GM18502 (cell line): ENCODE results near the gene LHPP.
"Not testable (repeated sequence)": the region's sequence is repeated elsewhere in the genome, so short reads cannot be mapped to it uniquely, and the experiment has no call there.

Source experiments
- ATAC-seq: cut with Tn5 transposase; IDR thresholded peaks from one replicate; pipeline ENCODE4 v1.9.1; 2021; ENCODE audit warnings: mild to moderate bottlenecking; ENCODE audit not compliant: unreplicated experiment, poor library complexity

The LHPP gene

GRCh38 chr10:124461642-124462347, at the start of gene LHPP:
Gene LHPP (plus strand): TSS chr10:124461823. CDS start chr10:124461863, 40 bp downstream.
- ATAC-seq = peak; percentile 96

GRCh38 chr10:124414076-124414475, 47.5 kb upstream of the LHPP start:
- no peak for ATAC-seq

- ATAC-seq = no peak
These were observed 46.4 kb upstream of the LHPP start for GRCh38 chr10:124415210-124415609.

- ATAC-seq = no peak
These were observed 44.9 kb upstream of the LHPP start for GRCh38 chr10:124416733-124417132.

GRCh38 chr10:124417895-124418725, 43.5 kb upstream of the LHPP start:
- peak; percentile 42 for ATAC-seq

GRCh38 chr10:124418726-124419501, 42.7 kb upstream of the LHPP start, which contains the start of gene OAT:
Gene OAT (minus strand): TSS chr10:124418923. CDS start chr10:124412171, 6,752 bp downstream.
- peak; percentile 98 for ATAC-seq

GRCh38 chr10:124419635-124420034, 42.0 kb upstream of the LHPP start:
- ATAC-seq = no peak

- ATAC-seq = no peak
These were observed 41.4 kb upstream of the LHPP start for GRCh38 chr10:124420254-124420653.

GRCh38 chr10:124422742-124423141, 38.9 kb upstream of the LHPP start:
- no peak for ATAC-seq

- no peak for ATAC-seq
These were observed 37.8 kb upstream of the LHPP start for GRCh38 chr10:124423813-124424212.

GRCh38 chr10:124425227-124425962, 36.2 kb upstream of the LHPP start:
- ATAC-seq = no peak

GRCh38 chr10:124428207-124428777, 33.3 kb upstream of the LHPP start:
- no peak for ATAC-seq

- ATAC-seq = no peak
These were observed 32.0 kb upstream of the LHPP start for GRCh38 chr10:124429576-124429975.

- ATAC-seq = no peak
These were observed 31.5 kb upstream of the LHPP start for GRCh38 chr10:124430077-124430476.

- no peak for ATAC-seq
These were observed 28.2 kb upstream of the LHPP start for GRCh38 chr10:124433461-124433860.

GRCh38 chr10:124435683-124436082, 25.9 kb upstream of the LHPP start:
- ATAC-seq = not testable (repeated sequence)

GRCh38 chr10:124436191-124436638, 25.4 kb upstream of the LHPP start:
- ATAC-seq = peak; percentile 88

GRCh38 chr10:124441694-124442093, 19.9 kb upstream of the LHPP start:
- not testable (repeated sequence) for ATAC-seq
